HG03460 (cell line): ENCODE results near the gene LIMS2.

Experiments used
- ATAC-seq: cut with Tn5 transposase; IDR thresholded peaks from one replicate; pipeline ENCODE4 v1.9.1; 2021; ENCODE audit not compliant: unreplicated experiment

The LIMS2 gene

GRCh38 chr2:127674241-127675209 lies 805 bp downstream of the LIMS2 start:
- ATAC-seq: no peak

- no peak for ATAC-seq
Observed at GRCh38 chr2:127673291-127674069, 1.9 kb downstream of the LIMS2 start.

GRCh38 chr2:127672341-127673224 lies 2.7 kb downstream of the LIMS2 start:
- no peak for ATAC-seq

GRCh38 chr2:127671557-127672302 lies 3.6 kb downstream of the LIMS2 start:
- ATAC-seq: no peak

GRCh38 chr2:127670957-127671290 lies 4.4 kb downstream of the LIMS2 start:
- no peak for ATAC-seq

- no peak for ATAC-seq
Observed at GRCh38 chr2:127670055-127670956, 5.0 kb downstream of the LIMS2 start.

- ATAC-seq: no peak
Observed at GRCh38 chr2:127669056-127669455, 6.3 kb downstream of the LIMS2 start.

- no peak for ATAC-seq
Observed at GRCh38 chr2:127665267-127665893, 9.9 kb downstream of the LIMS2 start.

- ATAC-seq: no peak
Observed at GRCh38 chr2:127664895-127665225, 10.5 kb downstream of the LIMS2 start.

- ATAC-seq: no peak
Observed at GRCh38 chr2:127664065-127664894, 11.1 kb downstream of the LIMS2 start.

GRCh38 chr2:127663566-127664064 lies 11.7 kb downstream of the LIMS2 start:
- ATAC-seq: no peak

GRCh38 chr2:127662937-127663565 lies 12.3 kb downstream of the LIMS2 start:
- no peak for ATAC-seq

- no peak for ATAC-seq
Observed at GRCh38 chr2:127661949-127662510, 13.3 kb downstream of the LIMS2 start.

- ATAC-seq: no peak
Observed at GRCh38 chr2:127661072-127661649, 14.2 kb downstream of the LIMS2 start.

- ATAC-seq: no peak
Observed at GRCh38 chr2:127660291-127660578, 15.1 kb downstream of the LIMS2 start.

GRCh38 chr2:127659408-127660290 lies 15.7 kb downstream of the LIMS2 start:
- ATAC-seq: no peak
